Measurements from ENCODE around the gene AKNAD1.

AKNAD1 gene

DNA sequence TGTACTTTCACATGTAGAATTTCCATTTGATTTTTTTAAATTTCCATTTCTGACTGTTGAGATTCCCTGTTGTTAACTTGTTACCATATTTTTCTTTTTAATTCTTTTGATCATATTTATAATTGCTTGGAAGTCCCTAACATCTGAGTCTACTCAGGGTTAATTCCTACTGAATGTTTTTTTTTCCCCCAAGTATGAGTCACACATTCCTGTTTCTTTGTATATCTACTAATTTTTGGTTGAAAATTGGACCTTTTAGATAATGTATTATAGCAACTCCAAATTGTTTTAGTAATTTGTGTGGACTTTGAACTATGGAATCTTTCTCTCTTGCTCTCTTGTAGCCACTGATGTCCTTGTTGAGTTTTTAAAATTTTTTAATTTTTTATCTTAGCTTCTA, 55.8 kb downstream of the AKNAD1 start:
- no peak for TF ChIP-seq GATA2 (IDR thresholded peaks at IDR 0.05; ENCODE audit: low read depth, low read length)
- no peak for TF ChIP-seq GATA3 (IDR thresholded peaks at IDR 0.05; ENCODE audit: low read depth, low read length)

DNA sequence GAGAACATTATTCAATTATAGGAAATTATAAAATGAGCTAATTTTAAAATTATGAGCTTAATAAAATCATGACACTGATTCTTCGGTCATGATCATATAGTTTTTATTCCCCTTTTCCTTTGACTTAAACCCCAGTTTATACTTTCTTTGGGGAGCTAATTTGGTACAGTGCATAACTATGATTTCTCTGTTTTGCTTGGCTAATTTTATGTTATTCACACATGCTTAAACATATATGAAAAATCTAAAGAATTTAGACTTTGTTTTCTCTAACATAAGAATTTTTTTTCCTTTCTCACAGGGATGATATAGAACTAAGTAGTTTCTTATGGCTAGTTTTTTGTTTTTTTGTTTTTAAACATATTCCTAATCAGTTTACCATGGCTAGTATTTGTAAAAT, 57.9 kb downstream of the AKNAD1 start:
- no peak for TF ChIP-seq GATA3 (IDR thresholded peaks at IDR 0.05; ENCODE audit: low read depth, low read length)
- TF ChIP-seq GATA2 (IDR thresholded peaks at IDR 0.05; ENCODE audit: low read depth, low read length), result no peak

DNA sequence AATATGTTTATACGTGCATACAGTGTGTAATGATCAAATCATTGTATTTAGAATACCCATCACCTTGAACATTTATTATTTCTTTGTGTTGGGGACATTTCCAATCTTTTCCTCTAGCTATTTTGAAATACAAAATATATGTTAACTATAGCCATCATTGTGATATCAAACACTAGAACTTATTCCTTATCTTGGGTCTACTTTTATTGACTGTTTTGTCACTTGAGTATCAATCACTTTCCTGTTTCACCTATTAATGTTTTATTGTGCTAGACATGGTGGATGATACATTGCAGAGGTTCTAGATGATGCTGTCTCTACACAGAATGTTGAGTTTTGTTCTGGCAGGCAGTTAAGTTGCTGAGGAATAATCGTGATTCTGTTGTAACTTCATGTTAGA, 64.5 kb downstream of the AKNAD1 start:
- TF ChIP-seq GATA3 (IDR thresholded peaks at IDR 0.05; ENCODE audit: low read depth, low read length), result no peak
- no peak for TF ChIP-seq GATA2 (IDR thresholded peaks at IDR 0.05; ENCODE audit: low read depth, low read length)

DNA sequence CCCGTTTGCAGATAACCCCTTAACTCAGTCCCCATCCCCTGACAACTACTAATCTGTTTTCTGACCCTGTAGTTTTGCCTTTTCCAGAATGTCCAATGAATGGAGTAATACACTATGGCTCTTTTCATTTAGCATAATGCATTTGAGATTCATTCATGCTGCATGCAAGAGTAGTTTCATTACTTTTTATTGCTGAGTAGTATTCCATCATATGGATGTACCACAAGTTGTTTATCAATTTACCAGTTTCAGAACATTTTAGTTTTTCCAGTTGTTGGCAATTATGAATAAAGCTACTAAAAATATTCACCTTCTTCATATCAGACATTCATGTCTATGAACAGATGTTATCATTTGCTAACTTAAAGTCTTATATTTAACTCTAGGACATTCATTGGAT, 65.1 kb downstream of the AKNAD1 start:
- TF ChIP-seq GATA3 (IDR thresholded peaks at IDR 0.05; ENCODE audit: low read depth, low read length) (no peak), GATA2 (IDR thresholded peaks at IDR 0.05; ENCODE audit: low read depth, low read length) (no peak)

DNA sequence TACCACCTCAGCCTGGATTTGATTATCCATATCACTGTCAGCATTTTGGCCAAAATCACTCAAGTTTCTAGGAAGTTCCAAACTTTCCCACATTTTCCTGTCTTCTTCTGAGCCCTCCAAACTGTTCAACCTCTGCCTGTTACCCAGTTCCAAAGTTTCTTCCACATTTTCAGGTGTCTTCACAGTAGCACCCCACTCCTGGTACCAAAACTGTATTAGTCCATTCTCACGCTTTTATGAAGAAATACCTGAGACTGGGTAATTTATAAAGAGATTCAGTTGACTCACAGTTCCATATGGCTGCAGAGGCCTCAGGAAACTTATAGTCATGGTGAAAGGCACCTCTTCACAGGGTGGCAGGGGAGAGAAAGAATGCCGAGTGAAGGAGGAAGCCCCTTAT, 71.0 kb downstream of the AKNAD1 start:
- TF ChIP-seq GATA2 (IDR thresholded peaks at IDR 0.05; ENCODE audit: low read depth, low read length) (no peak), GATA3 (IDR thresholded peaks at IDR 0.05; ENCODE audit: low read depth, low read length) (no peak)

DNA sequence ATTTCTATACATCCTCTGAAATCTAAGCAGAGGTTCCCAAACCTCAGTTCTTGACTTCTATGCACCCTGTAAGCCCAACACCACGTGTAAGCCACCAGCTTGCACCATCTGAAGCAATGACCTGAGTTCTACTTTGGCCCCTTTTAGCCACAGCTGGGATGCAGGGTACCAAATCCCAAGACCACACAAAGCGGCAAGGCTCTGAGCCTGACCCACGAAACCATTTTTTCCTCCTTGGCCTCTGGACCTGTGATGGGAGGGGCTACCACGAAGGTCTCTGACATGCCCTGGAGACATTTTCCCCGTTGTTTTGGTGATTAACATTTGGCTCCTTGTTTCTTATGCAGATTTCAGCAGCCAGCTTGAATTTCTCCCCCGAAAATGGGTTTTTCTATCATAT, 71.6 kb downstream of the AKNAD1 start:
- no peak for TF ChIP-seq GATA2 (IDR thresholded peaks at IDR 0.05; ENCODE audit: low read depth, low read length)

DNA sequence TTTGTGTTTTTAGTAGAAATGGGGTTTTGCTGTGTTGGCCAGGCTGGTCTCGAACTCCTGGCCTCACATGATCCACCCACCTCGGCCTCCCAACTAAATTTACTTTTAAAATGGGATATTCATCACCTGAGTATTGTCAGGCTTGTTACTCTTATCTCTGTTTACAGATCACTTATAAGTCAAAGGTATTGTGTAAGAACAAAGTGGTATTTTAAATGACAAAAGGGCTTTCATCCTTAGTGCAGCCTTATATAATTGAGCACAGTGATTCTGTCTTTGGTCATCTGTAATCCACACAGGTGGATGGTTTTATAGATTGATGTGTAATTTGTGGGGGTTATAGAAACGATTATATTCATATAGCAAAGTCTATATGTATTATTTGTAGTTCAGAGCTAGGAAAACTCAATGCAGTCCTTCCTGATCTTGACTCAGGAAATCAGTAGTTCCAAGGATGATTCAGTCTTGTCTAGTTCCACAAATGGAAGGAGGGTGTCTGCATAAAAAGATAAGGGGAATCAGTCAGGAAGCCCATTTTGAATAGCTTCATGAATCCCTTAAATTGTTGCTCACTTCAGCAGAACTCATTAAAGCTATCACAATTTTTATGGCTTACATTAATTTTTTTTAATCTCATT, 75.8 kb downstream of the AKNAD1 start:
- no peak for TF ChIP-seq GATA2 (IDR thresholded peaks at IDR 0.05; ENCODE audit: low read depth, low read length)
- TF ChIP-seq GATA3 (IDR thresholded peaks at IDR 0.05; ENCODE audit: low read depth, low read length), result no peak

DNA sequence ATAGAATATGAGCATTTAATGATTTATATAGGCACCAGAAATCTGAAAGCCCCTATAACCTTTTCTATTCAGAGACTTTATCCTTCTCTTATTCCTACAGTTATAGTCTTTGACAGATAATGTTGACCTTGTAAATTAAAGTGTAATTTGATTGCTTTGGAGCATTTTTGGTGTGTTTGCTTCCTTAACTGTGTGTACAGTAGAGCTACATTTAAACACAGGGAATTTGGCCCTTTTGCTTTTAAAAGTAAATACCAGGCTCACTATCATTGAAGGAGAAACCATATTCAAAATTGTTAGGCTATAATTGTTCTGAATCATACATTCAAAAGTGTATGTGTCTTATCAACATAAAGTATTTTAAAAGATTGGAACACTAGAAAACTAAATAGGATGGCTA, 77.4 kb downstream of the AKNAD1 start:
- no peak for TF ChIP-seq GATA3 (IDR thresholded peaks at IDR 0.05; ENCODE audit: low read depth, low read length)
- no peak for TF ChIP-seq GATA2 (IDR thresholded peaks at IDR 0.05; ENCODE audit: low read depth, low read length)

DNA sequence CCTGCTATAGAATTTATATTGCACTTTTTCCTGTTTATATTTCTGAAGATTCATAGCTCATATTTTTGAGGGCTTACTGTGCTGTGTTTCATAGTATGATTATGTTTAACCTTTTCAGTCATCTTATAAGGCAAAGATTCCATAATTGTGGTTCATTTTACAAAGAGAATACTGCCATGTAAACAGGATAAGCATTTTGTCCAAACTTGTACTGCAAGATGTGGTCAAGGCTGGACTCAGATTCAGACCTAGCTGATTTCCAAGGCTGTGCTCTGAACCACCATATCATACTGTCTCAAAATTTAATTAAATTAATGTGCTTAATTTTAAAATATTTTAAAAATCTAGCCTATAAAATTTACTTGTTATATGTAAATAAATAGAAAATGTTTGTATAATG, 79.1 kb downstream of the AKNAD1 start:
- TF ChIP-seq GATA3 (IDR thresholded peaks at IDR 0.05; ENCODE audit: low read depth, low read length) (no peak), GATA2 (IDR thresholded peaks at IDR 0.05; ENCODE audit: low read depth, low read length) (no peak)

DNA sequence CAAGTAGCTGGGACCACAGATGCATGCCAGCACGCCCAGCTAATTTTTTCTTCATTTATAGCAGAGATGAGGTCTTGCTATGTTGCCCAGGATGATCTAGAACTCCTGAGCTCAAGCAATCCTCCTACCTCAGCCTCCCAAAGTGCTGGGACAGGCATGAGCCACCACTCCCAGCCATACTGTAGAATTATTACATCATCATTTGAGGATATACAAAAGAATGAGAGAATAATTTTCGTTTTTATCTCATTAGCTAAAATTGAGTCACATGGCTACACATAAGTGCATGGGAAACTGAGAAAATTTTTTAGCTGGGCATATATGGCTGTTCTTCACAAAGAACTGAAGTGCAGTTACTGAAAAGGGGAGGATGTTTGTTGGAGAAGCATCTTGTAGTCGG, 89.2 kb downstream of the AKNAD1 start:
- TF ChIP-seq GATA2 (IDR thresholded peaks at IDR 0.05; ENCODE audit: low read depth, low read length) (no peak), GATA3 (IDR thresholded peaks at IDR 0.05; ENCODE audit: low read depth, low read length) (no peak)

DNA sequence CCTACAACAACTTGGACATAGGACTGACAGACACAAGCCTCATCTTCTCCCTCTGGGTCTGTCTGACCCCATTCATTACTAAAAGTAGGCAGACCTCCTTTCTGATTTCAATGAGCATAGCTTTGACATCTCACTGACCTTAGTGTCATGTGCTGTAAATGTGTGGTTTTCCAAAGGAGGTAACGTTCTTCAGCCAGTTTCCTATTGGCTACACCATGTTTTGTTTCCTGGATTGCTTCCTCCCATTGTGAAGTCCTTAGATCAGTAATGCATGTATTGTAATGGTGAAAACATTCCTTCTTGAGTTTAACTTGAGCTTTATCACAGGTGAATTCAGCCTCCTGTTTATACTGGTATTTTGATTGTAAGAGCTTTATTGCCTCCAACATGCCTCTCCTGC, 89.8 kb downstream of the AKNAD1 start:
- no peak for TF ChIP-seq GATA3 (IDR thresholded peaks at IDR 0.05; ENCODE audit: low read depth, low read length)
- TF ChIP-seq GATA2 (IDR thresholded peaks at IDR 0.05; ENCODE audit: low read depth, low read length), result no peak

Data from SH-SY5Y (cell line).